HepG2 (cell line): ENCODE results near the gene GABRA1. TPM values are rescaled to one million over a fixed set of nuclear protein-coding genes. Genes with fewer than 3 reads are reported as not detected.

ENCODE experiments used
- ARID4A ChIP-seq: sonication (generic); formaldehyde crosslinking; IDR thresholded peaks from 2 replicates; pipeline ENCODE4 v1.5.0; 2020; ENCODE audit warnings: mild to moderate bottlenecking, missing genetic modification reagents, borderline replicate concordance
- CBX5 ChIP-seq: sonication (generic); formaldehyde crosslinking; IDR thresholded peaks from 2 replicates; pipeline ENCODE4 v1.4.0; 2020; ENCODE audit warnings: missing genetic modification reagents, borderline replicate concordance
- CENPT ChIP-seq: sonication (generic); formaldehyde crosslinking; IDR thresholded peaks from 2 replicates; pipeline ENCODE4 v1.8.0; 2022; ENCODE audit warnings: low read depth, mild to moderate bottlenecking, moderate library complexity, missing genetic modification reagents
- IRF2 ChIP-seq: IDR thresholded peaks from 2 replicates; pipeline ENCODE4 v1.6.1; 2018; ENCODE audit warnings: missing genetic modification reagents, missing compliant biosample characterization
- KLF9 ChIP-seq: IDR thresholded peaks from 2 replicates; pipeline ENCODE4 v1.6.1; 2016; ENCODE audit warnings: low read depth
- NR2F1 ChIP-seq, 2 experiments: fragments of 450-650 bp in 1 of 2; formaldehyde crosslinking in 1 of 2; IDR thresholded peaks; 2 replicates each; pipeline versions ENCODE4 v1.5.0 to v1.6.1; 2016 to 2020; ENCODE audit warnings: mild to moderate bottlenecking in 1 of 2, missing compliant biosample characterization in 1 of 2, missing genetic modification reagents in 1 of 2, moderate library complexity in 1 of 2
- SATB2 ChIP-seq: sonication (generic); formaldehyde crosslinking; IDR thresholded peaks from 2 replicates; pipeline ENCODE4 v1.5.0; 2020; ENCODE audit warnings: missing genetic modification reagents
- TERF1 ChIP-seq: sonication (generic); formaldehyde crosslinking; IDR thresholded peaks from 2 replicates; pipeline ENCODE4 v1.8.0; 2022; ENCODE audit warnings: mild to moderate bottlenecking, missing genetic modification reagents, moderate library complexity
- ZBTB40 ChIP-seq, 2 experiments: fragments of 450-650 bp in 1 of 2; sonication (generic) in 1 of 2; formaldehyde crosslinking in 1 of 2; IDR thresholded peaks; 2 replicates each; pipeline versions ENCODE4 v1.6.1 to v1.8.0; 2016 to 2022; ENCODE audit warnings: antibody characterized with exemption in 1 of 2, mild to moderate bottlenecking in 1 of 2, missing genetic modification reagents in 1 of 2
- ZNF10 ChIP-seq: sonication (generic); formaldehyde crosslinking; IDR thresholded peaks from 2 replicates; pipeline ENCODE4 v1.4.0; 2020; ENCODE audit warnings: mild to moderate bottlenecking, low read depth, missing genetic modification reagents, borderline replicate concordance
- ZNF256 ChIP-seq: sonication (generic); formaldehyde crosslinking; conservative IDR thresholded peaks from 2 replicates; pipeline ENCODE4 v1.4.0; 2020; ENCODE audit warnings: missing genetic modification reagents
- ZNF704 ChIP-seq: sonication (generic); formaldehyde crosslinking; IDR thresholded peaks from 2 replicates; pipeline ENCODE4 v1.8.1; 2023; ENCODE audit warnings: mild to moderate bottlenecking, inconsistent platforms, moderate library complexity, missing genetic modification reagents, borderline replicate concordance
- polyA plus RNA-seq, 8 experiments: library from polyadenylated mRNA; depleted of rRNA in 3 of 8; stranded (reverse) in 7 of 8; unstranded in 1 of 8; fragments of >200 nt; fragmentation: Illumina TruSeq in 4 of 8; extraction: Trizol in 4 of 8; gene quantifications; 2 replicates each; pipeline versions ENCODE4 v1.2.1 to v1.2.3, GENCODE V29; 2011 to 2016; ENCODE audit warnings: low read depth in 4 of 8, missing spikeins in 1 of 8, mixed read lengths in 1 of 8; ENCODE audit not compliant: insufficient read depth in 1 of 8
- total RNA-seq, 5 experiments: library from RNA; depleted of rRNA; stranded (reverse); fragments of >200 nt; fragmentation: Illumina TruSeq; extraction: Trizol; gene quantifications; 2 replicates each; pipeline ENCODE4 v1.2.3, GENCODE V29; 2016; ENCODE audit warnings: low read depth in 1 of 5

The GABRA1 gene
- total and polyA plus RNA-seq, 2 of the 13 experiments (the other 11 are each of a cell fraction or from before 2014, with no cell fraction given), result not detected

GRCh38 chr5:161934486-161934885 lies 86.6 kb downstream of the GABRA1 start (continued):
- TF ChIP-seq ZBTB40 (IDR thresholded peaks at IDR 0.05) (no peak), ZBTB40 (CRISPR knock-in tag; IDR thresholded peaks at IDR 0.05) (no peak), ZNF256 (CRISPR knock-in tag) (no peak), NR2F1 (CRISPR knock-in tag; IDR thresholded peaks at IDR 0.05) (no peak), CBX5 (no peak), CENPT (CRISPR knock-in tag) (no peak), ARID4A (no peak), SATB2 (CRISPR knock-in tag) (no peak), TERF1 (no peak), ZNF704 (no peak), KLF9 (CRISPR knock-in tag) (no peak), ZNF10 (CRISPR knock-in tag) (no peak), IRF2 (CRISPR knock-in tag) (no peak)
